Right lobe of liver (tissue), 6 donors: ENCODE data around the gene TLR9. TPM values are rescaled to one million over a fixed set of nuclear protein-coding genes. Genes with fewer than 3 reads are reported as not detected.

ENCODE experiments used
- ATAC-seq, 4 donors: fragments of 200-7000 bp; cut with Tn5 transposase; one replicate each; pipeline ENCODE4 v1.9.1; 2020; ENCODE audit warnings: mild to moderate bottlenecking in 4 of 4, moderate library complexity in 4 of 4
- DNase-seq, 3 donors: peaks; one replicate each; pipeline ENCODE4 v3.0.0-alpha.2; 2020
- H3K27ac ChIP-seq, 3 donors: fragments of 200-600 bp; one replicate each; pipeline ENCODE4 v1.8.0; 2022
- H3K27me3 ChIP-seq, 2 donors: fragments of 200-600 bp; one replicate each; pipeline ENCODE4 v1.8.0; 2022
- H3K36me3 ChIP-seq, 4 donors: fragments of 200-600 bp; sonication (generic) in 1 of 4; one replicate each; pipeline versions ENCODE4 v1.5.1 to v1.8.0; 2017 to 2022; ENCODE audit warnings: control low read depth in 1 of 4
- H3K4me1 ChIP-seq, 4 donors: fragments of 200-600 bp; sonication (generic) in 1 of 4; one replicate each; pipeline versions ENCODE4 v1.5.1 to v1.8.0; 2017 to 2022; ENCODE audit warnings: control low read depth in 1 of 4
- H3K4me3 ChIP-seq, 3 donors: fragments of 200-600 bp; one replicate each; pipeline ENCODE4 v1.8.0; 2022
- H3K9me3 ChIP-seq, 4 donors: fragments of 200-600 bp; sonication (generic) in 1 of 4; one replicate each; pipeline versions ENCODE4 v1.5.1 to v1.8.0; 2017 to 2022; ENCODE audit warnings: control low read depth in 1 of 4
- POLR2A ChIP-seq: fragments of 450-650 bp; IDR thresholded peaks from one replicate; pipeline ENCODE4 v1.6.1; 2017; ENCODE audit warnings: antibody characterized with exemption, mild to moderate bottlenecking
- WGBS: methylation state at CpG from one replicate; pipeline ENCODE4 v1.1.6; 2018; ENCODE audit warnings: low coverage, low lambda C conversion rate; ENCODE audit not compliant: insufficient coverage; ENCODE audit errors: missing lambda C conversion rate; 5-methylcytosine and 5-hydroxymethylcytosine counted together
- intact Hi-C, 2 donors: fragments of 100-400 bp; cut with DNase I; formaldehyde crosslinking; loops; one replicate each; pipeline versions ENCODE4 v1.11.2 to v1.14.1; 2022
- total RNA-seq, 6 experiments: library from RNA; depleted of rRNA in 2 of 6; stranded (reverse); fragments of >200 nt in 2 of 6; fragmentation: NEBNext Ultra II Directional in 3 of 6; extraction: Animal tissue kit (Norgen Biotek cat#: 25700) in 3 of 6; gene quantifications; one replicate each; pipeline versions ENCODE4 v1.1.0 to v1.2.4, GENCODE V29; 2016 to 2023
- TF ChIP-seq, protein P1 (sequence below), 4 donors: fragments of 200-600 bp in 3 of 4; fragments of 450-650 bp in 1 of 4; IDR thresholded peaks; one replicate each; pipeline versions ENCODE4 v1.5.1 to v1.8.0; 2016 to 2022; ENCODE audit warnings: antibody characterized with exemption in 4 of 4, mild to moderate bottlenecking in 2 of 4
- donor health status: DM: no; HTN: yes; CAD: no.
- donor health status: DM: no; HTN: no; CAD: no.
- donor health status: DM: no; HTN: no; CAD: no.
- donor health status: DM: no; HTN: yes; CAD: no.
- donor health status: DM: no; HTN: yes; CAD: no.

Gene TLR9
- total RNA-seq, 6 experiments from 2014 or later, result 0.12 to 0.59 (median 0.24) TPM; not detected in 2

DNA sequence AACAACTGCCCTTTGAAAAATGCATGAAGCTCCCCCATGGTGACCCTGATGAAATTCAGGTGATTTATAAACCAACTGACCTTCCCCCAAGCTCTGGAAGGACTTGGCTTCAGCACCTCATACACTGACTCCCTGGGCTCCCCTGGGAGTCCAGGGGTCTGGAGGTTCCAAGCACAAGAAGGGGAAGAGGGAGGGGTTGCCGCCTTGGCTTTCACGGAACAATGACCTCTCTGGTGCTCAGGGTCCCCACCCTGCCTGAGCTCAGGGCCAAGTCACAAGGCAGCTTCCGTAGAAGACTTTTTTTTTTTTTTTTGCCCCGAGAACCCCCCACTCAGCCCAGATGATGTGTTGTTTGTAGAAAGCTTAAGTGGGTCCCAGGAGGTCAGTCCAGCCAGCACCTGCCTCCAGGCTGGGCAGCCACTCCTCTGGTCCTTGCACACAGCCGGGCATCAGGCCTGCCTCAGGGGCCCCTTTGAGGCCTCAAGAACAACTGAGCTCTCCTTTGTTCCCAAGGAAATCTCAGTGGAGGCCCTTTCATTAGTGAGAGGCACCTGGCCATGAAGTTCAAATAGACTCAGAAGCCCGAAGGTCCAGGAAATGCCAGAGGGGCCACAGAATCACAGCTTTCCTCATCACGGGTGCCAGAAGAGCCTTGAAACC, 41.5 kb downstream of the TLR9 start:
- Histone ChIP-seq H3K4me3 (no peak overlapping the region), H3K9me3 (no peaks in the 10 kb centered on the region), H3K27me3 (no peaks in the 10 kb centered on the region), H3K36me3 (no peaks in the 10 kb centered on the region), H3K4me1 (peaks cover 0 to 77% (median 25%) of the 10 kb centered on the region in 4 donors), H3K27ac (peak overlapping the region in 2 of 3 donors; percentile 95 to 100)
- 93% methylated on average over 6 of the region's 7 CpGs for WGBS
- intact Hi-C loops, result no loop called here
- TF ChIP-seq, protein P1, sequence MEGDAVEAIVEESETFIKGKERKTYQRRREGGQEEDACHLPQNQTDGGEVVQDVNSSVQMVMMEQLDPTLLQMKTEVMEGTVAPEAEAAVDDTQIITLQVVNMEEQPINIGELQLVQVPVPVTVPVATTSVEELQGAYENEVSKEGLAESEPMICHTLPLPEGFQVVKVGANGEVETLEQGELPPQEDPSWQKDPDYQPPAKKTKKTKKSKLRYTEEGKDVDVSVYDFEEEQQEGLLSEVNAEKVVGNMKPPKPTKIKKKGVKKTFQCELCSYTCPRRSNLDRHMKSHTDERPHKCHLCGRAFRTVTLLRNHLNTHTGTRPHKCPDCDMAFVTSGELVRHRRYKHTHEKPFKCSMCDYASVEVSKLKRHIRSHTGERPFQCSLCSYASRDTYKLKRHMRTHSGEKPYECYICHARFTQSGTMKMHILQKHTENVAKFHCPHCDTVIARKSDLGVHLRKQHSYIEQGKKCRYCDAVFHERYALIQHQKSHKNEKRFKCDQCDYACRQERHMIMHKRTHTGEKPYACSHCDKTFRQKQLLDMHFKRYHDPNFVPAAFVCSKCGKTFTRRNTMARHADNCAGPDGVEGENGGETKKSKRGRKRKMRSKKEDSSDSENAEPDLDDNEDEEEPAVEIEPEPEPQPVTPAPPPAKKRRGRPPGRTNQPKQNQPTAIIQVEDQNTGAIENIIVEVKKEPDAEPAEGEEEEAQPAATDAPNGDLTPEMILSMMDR (IDR thresholded peaks at IDR 0.05), result no peak
- no peak for TF ChIP-seq POLR2A
- ATAC-seq (no peak), DNase-seq (no peak)

GRCh38 chr3:52182691-52183090, 42.8 kb downstream of the TLR9 start:
- H3K4me3 ChIP-seq, result no peak overlapping the region
- peaks cover 0 to 76% (median 24%) of the 10 kb centered on the region in 4 donors for H3K4me1 ChIP-seq
- no peak for DNase-seq
- 80% methylated on average over 2 of the region's 4 CpGs for WGBS
- H3K36me3 ChIP-seq, result no peaks in the 10 kb centered on the region
- intact Hi-C loops, result no loop called here
- no peak for TF ChIP-seq POLR2A
- TF ChIP-seq, protein P1 (IDR thresholded peaks at IDR 0.05), result no peak
- no peaks in the 10 kb centered on the region for H3K9me3 ChIP-seq
- no peaks in the 10 kb centered on the region for H3K27me3 ChIP-seq
- no peak for ATAC-seq
- peak overlapping the region; percentile 75 to 100 (median 95) for H3K27ac ChIP-seq

- intact Hi-C loops, result no loop called here
- peak; percentile 81 to 95 (median 94) for DNase-seq
Observed at GRCh38 chr3:52182196-52182595, 43.2 kb downstream of the TLR9 start.

GRCh38 chr3:52181543-52181942, 43.9 kb downstream of the TLR9 start:
- DNase-seq (peak; percentile 57 to 86 (median 85)), ATAC-seq (peak; percentile 28 to 46 (median 39))
- Histone ChIP-seq H3K27ac (peak overlapping the region; percentile 75 to 100 (median 95)), H3K4me1 (peaks cover 0 to 74% (median 26%) of the 10 kb centered on the region in 4 donors), H3K27me3 (no peaks in the 10 kb centered on the region), H3K9me3 (no peaks in the 10 kb centered on the region), H3K4me3 (peak overlapping the region in 1 of 3 donors; percentile 40), H3K36me3 (no peaks in the 10 kb centered on the region)
- TF ChIP-seq, protein P1 (IDR thresholded peaks at IDR 0.05), result no peak
- TF ChIP-seq POLR2A, result peak; percentile 50
- 29% methylated on average over 2 of the region's 4 CpGs for WGBS
- intact Hi-C loops, result no loop called here

More at GRCh38 chr3:52182196-52182595, 43.2 kb downstream of the TLR9 start:
- TF ChIP-seq, protein P1 (IDR thresholded peaks at IDR 0.05), result no peak
- peak; percentile 52 for TF ChIP-seq POLR2A
- peaks cover 0 to 72% (median 24%) of the 10 kb centered on the region in 4 donors for H3K4me1 ChIP-seq
- peak; percentile 58 to 86 (median 80) for ATAC-seq
- H3K4me3 ChIP-seq, result no peak overlapping the region
- WGBS, result 7% methylated on average over 4 of the region's 5 CpGs
- H3K36me3 ChIP-seq, result no peaks in the 10 kb centered on the region
- H3K27me3 ChIP-seq, result no peaks in the 10 kb centered on the region
- H3K9me3 ChIP-seq, result no peaks in the 10 kb centered on the region
- H3K27ac ChIP-seq, result peak overlapping the region; percentile 75 to 100 (median 95)
